Spleen (tissue), 11 donors: ENCODE data around the gene ERBB2. TPM values are rescaled to one million over a fixed set of nuclear protein-coding genes. Genes with fewer than 3 reads are reported as not detected.

Experiments
- DNase-seq: peaks from one replicate; pipeline ENCODE4 v3.0.0-alpha.2; 2020
- H3K27ac ChIP-seq, 8 donors: fragments of 200-600 bp; sonication (generic) in 7 of 8; 1 replicate in 4 of 8; 2 replicates in 4 of 8; pipeline versions ENCODE4 v1.5.0 to v1.8.0; 2016 to 2021; ENCODE audit warnings: inconsistent platforms in 4 of 8, mild to moderate bottlenecking in 4 of 8, moderate library complexity in 1 of 8
- H3K27me3 ChIP-seq, 7 donors: fragments of 200-600 bp; sonication (generic) in 6 of 7; replicated peaks in 1 of 7; 1 replicate in 4 of 7; 2 replicates in 3 of 7; pipeline versions ENCODE4 v1.5.0 to v1.8.0; 2016 to 2021; ENCODE audit warnings: inconsistent platforms in 3 of 7, mild to moderate bottlenecking in 1 of 7
- H3K36me3 ChIP-seq, 6 donors: fragments of 200-600 bp; sonication (generic) in 5 of 6; 1 replicate in 4 of 6; 2 replicates in 2 of 6; pipeline versions ENCODE4 v1.5.0 to v1.8.0; 2016 to 2021; ENCODE audit warnings: inconsistent platforms in 2 of 6
- H3K4me1 ChIP-seq, 6 donors: fragments of 200-600 bp; sonication (generic) in 5 of 6; 1 replicate in 3 of 6; 2 replicates in 3 of 6; pipeline versions ENCODE4 v1.5.0 to v1.8.0; 2016 to 2021; ENCODE audit warnings: inconsistent platforms in 3 of 6
- H3K4me3 ChIP-seq, 8 donors: fragments of 200-600 bp; sonication (generic) in 7 of 8; 1 replicate in 4 of 8; 2 replicates in 4 of 8; pipeline versions ENCODE4 v1.5.0 to v1.8.0; 2016 to 2021; ENCODE audit warnings: inconsistent platforms in 4 of 8, mild to moderate bottlenecking in 4 of 8, moderate library complexity in 2 of 8
- H3K9me3 ChIP-seq, 8 donors: fragments of 200-600 bp; sonication (generic) in 7 of 8; 1 replicate in 4 of 8; 2 replicates in 4 of 8; pipeline versions ENCODE4 v1.5.0 to v1.8.0; 2016 to 2021; ENCODE audit warnings: inconsistent platforms in 4 of 8
- CTCF ChIP-seq, 11 experiments: fragments of 200-600 bp in 7 of 11; fragments of 450-650 bp in 4 of 11; sonication (generic) in 4 of 11; IDR thresholded peaks in 8 of 11; conservative IDR thresholded peaks in 3 of 11; 1 replicate in 7 of 11; 2 replicates in 4 of 11; pipeline versions ENCODE4 v1.4.0 to v1.8.0; 2016 to 2021; ENCODE audit warnings: antibody characterized with exemption in 11 of 11, inconsistent platforms in 4 of 11, mild to moderate bottlenecking in 1 of 11
- POLR2A ChIP-seq, 3 donors: fragments of 450-650 bp; IDR thresholded peaks; one replicate each; pipeline ENCODE4 v1.5.1; 2017; ENCODE audit warnings: antibody characterized with exemption in 3 of 3, mild to moderate bottlenecking in 1 of 3
- POLR2AphosphoS5 ChIP-seq, 3 donors: sonication (generic); formaldehyde crosslinking; IDR thresholded peaks; one replicate each; pipeline ENCODE4 v1.5.1; 2017; ENCODE audit warnings: antibody characterized with exemption in 3 of 3
- WGBS, 5 donors: extraction: QIAGEN DNeasy Blood & Tissue Kit in 3 of 5; methylation state at CpG; one replicate each; pipeline versions ENCODE4 v1.1.5 to v1.1.7; 2013 to 2018; 5-methylcytosine and 5-hydroxymethylcytosine counted together
- intact Hi-C: fragments of 100-400 bp; cut with DNase I; formaldehyde crosslinking; loops from one replicate; pipeline ENCODE4 v1.15.0; 2023; ENCODE audit warnings: low total_unique reads
- polyA plus RNA-seq, 3 donors: library from polyadenylated mRNA; stranded (reverse); fragments of 200-250 nt; gene quantifications; one replicate each; pipeline ENCODE4 v1.2.1, GENCODE V29; 2013
- total RNA-seq, 7 donors: library from RNA; depleted of rRNA in 3 of 7; stranded (reverse); fragments of >200 nt in 3 of 7; fragmentation: NEBNext Ultra II Directional in 4 of 7; extraction: Animal tissue kit (Norgen Biotek cat#: 25700) in 4 of 7; gene quantifications; one replicate each; pipeline versions ENCODE4 v1.1.0 to v1.2.1, GENCODE V29; 2016 to 2021
- donor health status: healthy with polysubstance abuse.
- donor health status: DM: no; HTN: no; CAD: no; lungs with moderate emphysema.
- donor health status: DM: no; HTN: no; CAD: no.
- donor health status: Bipolar disorder and iron deficiency.
- donor health status: healthy.
- donor health status: DM: no; HTN: no; CAD: no.
- donor health status: DM: yes; HTN: yes; CAD: no.

The ERBB2 gene
- total and polyA plus RNA-seq, 10 donors, result 3.4 to 15.9 (median 10.2) TPM

- no peaks in the 10 kb centered on the region for H3K4me1 ChIP-seq
- 91 to 97% (median 92%) methylated on average over 18 of the region's 18 CpGs for WGBS, 5 donors
- H3K4me3 ChIP-seq, result no peak overlapping the region
- no peaks in the 10 kb centered on the region for H3K27me3 ChIP-seq
- H3K27ac ChIP-seq, result no peak overlapping the region
- intact Hi-C loops, result no loop called here
- DNase-seq, result no peak
- peaks cover 0 to 39% (median 6%) of the 10 kb centered on the region in 6 donors for H3K36me3 ChIP-seq
- no peak for TF ChIP-seq CTCF (IDR thresholded peaks at IDR 0.05 in 8 of 11, conservative IDR thresholded peaks at IDR 0.05 in 3 of 11)
- no peak for TF ChIP-seq POLR2AphosphoS5 (IDR thresholded peaks at IDR 0.05)
- TF ChIP-seq POLR2A (IDR thresholded peaks at IDR 0.05), result no peak
- no peaks in the 10 kb centered on the region for H3K9me3 ChIP-seq
Measured at GRCh38 chr17:39715375-39716072, 15.7 kb downstream of the ERBB2 start.

GRCh38 chr17:39716073-39716818 lies 16.4 kb downstream of the ERBB2 start:
- Histone ChIP-seq H3K36me3 (peaks cover 0 to 39% (median 6%) of the 10 kb centered on the region in 6 donors), H3K9me3 (no peaks in the 10 kb centered on the region), H3K27ac (no peak overlapping the region), H3K4me1 (no peaks in the 10 kb centered on the region), H3K27me3 (no peaks in the 10 kb centered on the region), H3K4me3 (no peak overlapping the region)
- TF ChIP-seq POLR2A (IDR thresholded peaks at IDR 0.05) (no peak), POLR2AphosphoS5 (IDR thresholded peaks at IDR 0.05) (no peak), CTCF (IDR thresholded peaks at IDR 0.05 in 8 of 11, conservative IDR thresholded peaks at IDR 0.05 in 3 of 11) (no peak)
- intact Hi-C loops, result no loop called here
- WGBS, 5 donors, result 88 to 95% (median 93%) methylated on average over 12 to 15 of the region's 15 CpGs
- DNase-seq, result no peak

- no peak overlapping the region for H3K27ac ChIP-seq
- H3K4me1 ChIP-seq, result no peaks in the 10 kb centered on the region
- DNase-seq, result no peak
- WGBS, 5 donors, result 88 to 95% (median 91%) methylated on average over 11 of the region's 11 CpGs
- H3K36me3 ChIP-seq, result peaks cover 0 to 34% (median 5%) of the 10 kb centered on the region in 6 donors
- intact Hi-C loops, result no loop called here
- no peaks in the 10 kb centered on the region for H3K9me3 ChIP-seq
- H3K27me3 ChIP-seq, result no peaks in the 10 kb centered on the region
- H3K4me3 ChIP-seq, result no peak overlapping the region
- TF ChIP-seq POLR2A (IDR thresholded peaks at IDR 0.05), result no peak
- TF ChIP-seq CTCF (IDR thresholded peaks at IDR 0.05 in 8 of 11, conservative IDR thresholded peaks at IDR 0.05 in 3 of 11), result no peak
- TF ChIP-seq POLR2AphosphoS5 (IDR thresholded peaks at IDR 0.05), result no peak
Measured at GRCh38 chr17:39716879-39717536, 17.1 kb downstream of the ERBB2 start.

GRCh38 chr17:39717660-39718059 lies 17.8 kb downstream of the ERBB2 start:
- TF ChIP-seq POLR2AphosphoS5 (IDR thresholded peaks at IDR 0.05) (no peak), CTCF (IDR thresholded peaks at IDR 0.05 in 8 of 11, conservative IDR thresholded peaks at IDR 0.05 in 3 of 11) (no peak), POLR2A (IDR thresholded peaks at IDR 0.05) (no peak)
- H3K4me3 ChIP-seq, result no peak overlapping the region
- H3K27ac ChIP-seq, result no peak overlapping the region
- 79 to 93% (median 92%) methylated on average over 6 of the region's 6 CpGs for WGBS, 5 donors
- no peaks in the 10 kb centered on the region for H3K9me3 ChIP-seq
- no peaks in the 10 kb centered on the region for H3K27me3 ChIP-seq
- H3K36me3 ChIP-seq, result peaks cover 0 to 27% (median 4%) of the 10 kb centered on the region in 6 donors
- H3K4me1 ChIP-seq, result no peaks in the 10 kb centered on the region
- no peak for DNase-seq
- intact Hi-C loops, result no loop called here
